Suprapubic skin (tissue), 4 donors: ENCODE measurements around the gene ERO1B.

Source experiments
- EP300 ChIP-seq: sonication (generic); formaldehyde crosslinking; IDR thresholded peaks from one replicate; pipeline ENCODE4 v1.6.1; 2017; ENCODE audit warnings: antibody characterized with exemption
- POLR2AphosphoS5 ChIP-seq, 3 donors: sonication (generic); formaldehyde crosslinking; IDR thresholded peaks; one replicate each; pipeline ENCODE4 v1.6.1; 2017; ENCODE audit warnings: antibody characterized with exemption in 3 of 3
- TF ChIP-seq, protein P1 (sequence below), 2 donors: fragments of 200-600 bp in 1 of 2; fragments of 450-650 bp in 1 of 2; sonication (generic) in 1 of 2; IDR thresholded peaks; one replicate each; pipeline ENCODE4 v1.5.1; 2016 to 2019; ENCODE audit warnings: antibody characterized with exemption in 2 of 2, mild to moderate bottlenecking in 1 of 2, moderate library complexity in 1 of 2

DNA sequence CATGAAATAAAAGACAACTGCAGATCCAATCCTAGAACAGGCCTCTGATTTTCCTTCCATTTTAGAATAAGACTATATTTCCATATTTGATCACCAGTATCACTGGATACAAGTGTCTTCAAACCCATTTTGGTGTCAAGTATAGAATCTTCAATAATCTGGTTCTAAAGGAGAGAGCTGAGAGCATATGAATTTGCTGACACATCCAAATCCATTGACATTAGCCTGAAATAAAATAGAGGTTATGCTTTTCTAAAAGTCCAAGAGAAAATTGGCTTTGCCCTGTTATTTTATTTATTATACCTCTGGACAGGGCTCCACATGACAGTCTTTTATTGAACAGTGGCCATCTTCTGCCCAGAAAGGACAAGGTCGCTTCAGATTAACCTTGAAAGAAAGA lies 28.6 kb downstream of the ERO1B start:
- TF ChIP-seq, protein P1, sequence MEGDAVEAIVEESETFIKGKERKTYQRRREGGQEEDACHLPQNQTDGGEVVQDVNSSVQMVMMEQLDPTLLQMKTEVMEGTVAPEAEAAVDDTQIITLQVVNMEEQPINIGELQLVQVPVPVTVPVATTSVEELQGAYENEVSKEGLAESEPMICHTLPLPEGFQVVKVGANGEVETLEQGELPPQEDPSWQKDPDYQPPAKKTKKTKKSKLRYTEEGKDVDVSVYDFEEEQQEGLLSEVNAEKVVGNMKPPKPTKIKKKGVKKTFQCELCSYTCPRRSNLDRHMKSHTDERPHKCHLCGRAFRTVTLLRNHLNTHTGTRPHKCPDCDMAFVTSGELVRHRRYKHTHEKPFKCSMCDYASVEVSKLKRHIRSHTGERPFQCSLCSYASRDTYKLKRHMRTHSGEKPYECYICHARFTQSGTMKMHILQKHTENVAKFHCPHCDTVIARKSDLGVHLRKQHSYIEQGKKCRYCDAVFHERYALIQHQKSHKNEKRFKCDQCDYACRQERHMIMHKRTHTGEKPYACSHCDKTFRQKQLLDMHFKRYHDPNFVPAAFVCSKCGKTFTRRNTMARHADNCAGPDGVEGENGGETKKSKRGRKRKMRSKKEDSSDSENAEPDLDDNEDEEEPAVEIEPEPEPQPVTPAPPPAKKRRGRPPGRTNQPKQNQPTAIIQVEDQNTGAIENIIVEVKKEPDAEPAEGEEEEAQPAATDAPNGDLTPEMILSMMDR (IDR thresholded peaks at IDR 0.05), result no peak
- TF ChIP-seq EP300 (no peak), POLR2AphosphoS5 (IDR thresholded peaks at IDR 0.05) (no peak)
